Uterus (tissue), 2 donors: ENCODE measurements around the gene PTPRM.

Experiments
- POLR2A ChIP-seq, 2 donors: fragments of 450-650 bp; IDR thresholded peaks; one replicate each; pipeline ENCODE4 v1.6.1; 2016; ENCODE audit warnings: antibody characterized with exemption in 2 of 2, mild to moderate bottlenecking in 1 of 2, moderate library complexity in 1 of 2
- TF ChIP-seq, protein P1 (sequence below), 4 experiments: fragments of 200-600 bp in 2 of 4; fragments of 450-650 bp in 2 of 4; sonication (generic) in 2 of 4; IDR thresholded peaks; one replicate each; pipeline ENCODE4 v1.5.1; 2016 to 2019; ENCODE audit warnings: antibody characterized with exemption in 4 of 4, mild to moderate bottlenecking in 2 of 4, moderate library complexity in 1 of 4

DNA sequence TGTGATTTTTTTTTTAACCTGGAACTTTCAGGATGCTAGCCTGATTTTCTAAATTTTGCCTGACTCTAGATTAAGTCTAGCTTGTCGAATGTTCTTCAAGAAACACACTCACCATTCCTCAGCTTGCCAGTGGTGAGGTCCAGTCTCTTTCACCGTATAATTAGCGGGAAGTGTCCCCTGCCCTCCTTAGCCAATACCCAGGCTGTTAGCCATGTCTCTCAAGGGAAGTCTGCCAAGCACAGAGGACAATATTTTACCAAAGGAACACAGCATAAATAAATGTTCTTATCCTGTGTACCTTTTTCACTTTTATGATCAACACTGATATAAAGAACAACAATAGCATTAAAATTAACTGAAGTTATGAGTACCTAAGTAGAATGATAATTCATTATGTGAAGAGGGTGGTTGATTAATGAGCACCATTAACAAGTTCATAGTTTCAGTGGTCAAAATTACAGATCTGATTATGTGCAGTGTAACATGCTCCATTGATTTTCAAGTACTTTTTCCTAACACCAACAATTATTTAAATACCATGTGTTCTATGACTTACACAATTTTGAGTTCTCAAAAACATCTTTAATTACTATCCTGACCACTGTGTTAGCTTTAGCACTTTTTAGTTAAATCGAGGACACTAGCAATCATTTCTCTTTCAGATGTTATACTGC is 596.3 kb downstream of the PTPRM start:
- TF ChIP-seq, protein P1, sequence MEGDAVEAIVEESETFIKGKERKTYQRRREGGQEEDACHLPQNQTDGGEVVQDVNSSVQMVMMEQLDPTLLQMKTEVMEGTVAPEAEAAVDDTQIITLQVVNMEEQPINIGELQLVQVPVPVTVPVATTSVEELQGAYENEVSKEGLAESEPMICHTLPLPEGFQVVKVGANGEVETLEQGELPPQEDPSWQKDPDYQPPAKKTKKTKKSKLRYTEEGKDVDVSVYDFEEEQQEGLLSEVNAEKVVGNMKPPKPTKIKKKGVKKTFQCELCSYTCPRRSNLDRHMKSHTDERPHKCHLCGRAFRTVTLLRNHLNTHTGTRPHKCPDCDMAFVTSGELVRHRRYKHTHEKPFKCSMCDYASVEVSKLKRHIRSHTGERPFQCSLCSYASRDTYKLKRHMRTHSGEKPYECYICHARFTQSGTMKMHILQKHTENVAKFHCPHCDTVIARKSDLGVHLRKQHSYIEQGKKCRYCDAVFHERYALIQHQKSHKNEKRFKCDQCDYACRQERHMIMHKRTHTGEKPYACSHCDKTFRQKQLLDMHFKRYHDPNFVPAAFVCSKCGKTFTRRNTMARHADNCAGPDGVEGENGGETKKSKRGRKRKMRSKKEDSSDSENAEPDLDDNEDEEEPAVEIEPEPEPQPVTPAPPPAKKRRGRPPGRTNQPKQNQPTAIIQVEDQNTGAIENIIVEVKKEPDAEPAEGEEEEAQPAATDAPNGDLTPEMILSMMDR (IDR thresholded peaks at IDR 0.05): no peak
- no peak for TF ChIP-seq POLR2A (IDR thresholded peaks at IDR 0.05)
